ENCODE data around the gene FAM114A1. TPM values are rescaled to one million over a fixed set of nuclear protein-coding genes. Genes with fewer than 3 reads are reported as not detected.

The FAM114A1 gene
- total RNA-seq, 1 donor = 378 TPM

GRCh38 chr4:38823766-38824165, 43.8 kb upstream of the FAM114A1 start:
- no peak for TF ChIP-seq CTCF (IDR thresholded peaks at IDR 0.05; ENCODE audit: insufficient read depth, low read length)
- no peak for DNase-seq (ENCODE audit: low read depth)
- H3K4me3 ChIP-seq (ENCODE audit: low read depth, low read length) = no peak overlapping the region

GRCh38 chr4:38829237-38829636, 38.4 kb upstream of the FAM114A1 start:
- H3K4me3 ChIP-seq (ENCODE audit: low read depth, low read length) = no peak overlapping the region
- TF ChIP-seq CTCF (IDR thresholded peaks at IDR 0.05; ENCODE audit: insufficient read depth, low read length) = no peak
- DNase-seq (ENCODE audit: low read depth) = no peak

- no peak overlapping the region for H3K4me3 ChIP-seq (ENCODE audit: low read depth, low read length)
- no peak for TF ChIP-seq CTCF (IDR thresholded peaks at IDR 0.05; ENCODE audit: insufficient read depth, low read length)
- DNase-seq (ENCODE audit: low read depth) = peak; percentile 21
These were observed 36.0 kb upstream of the FAM114A1 start for GRCh38 chr4:38831653-38832052.

GRCh38 chr4:38832206-38832605, 35.4 kb upstream of the FAM114A1 start:
- DNase-seq (ENCODE audit: low read depth) = no peak
- TF ChIP-seq CTCF (IDR thresholded peaks at IDR 0.05; ENCODE audit: insufficient read depth, low read length) = no peak
- H3K4me3 ChIP-seq (ENCODE audit: low read depth, low read length) = no peak overlapping the region

- TF ChIP-seq CTCF (IDR thresholded peaks at IDR 0.05; ENCODE audit: insufficient read depth, low read length) = peak; percentile 11
- H3K4me3 ChIP-seq (ENCODE audit: low read depth, low read length) = no peak overlapping the region
- no peak for DNase-seq (ENCODE audit: low read depth)
These were observed 34.7 kb upstream of the FAM114A1 start for GRCh38 chr4:38832624-38833528.

GRCh38 chr4:38834570-38834969, 33.0 kb upstream of the FAM114A1 start:
- H3K4me3 ChIP-seq (ENCODE audit: low read depth, low read length) = no peak overlapping the region
- no peak for TF ChIP-seq CTCF (IDR thresholded peaks at IDR 0.05; ENCODE audit: insufficient read depth, low read length)
- no peak for DNase-seq (ENCODE audit: low read depth)
